SK-N-SH (cell line): ENCODE results near the gene LRRN4. TPM values are rescaled to one million over a fixed set of nuclear protein-coding genes. Genes with fewer than 3 reads are reported as not detected.

Experiments
- CTCF ChIA-PET: fragments of 300-600, 350-600 bp; formaldehyde crosslinking; extraction: SDS; loops from one replicate; lab custom pipeline; 2021; lab: Yijun Ruan, JAX
- POLR2A ChIA-PET: fragments of 350-600 bp; sonication (Branson Sonifier 250); formaldehyde crosslinking; extraction: SDS; loops from one replicate; lab custom pipeline; 2020; ENCODE audit warnings: antibody characterized with exemption, inconsistent platforms; lab: Yijun Ruan, JAX
- DNase-seq: peaks from one replicate; pipeline ENCODE4 v3.0.0; 2012
- H2AFZ ChIP-seq: fragments of 200-600 bp; sonication (generic); 2 replicates; pipeline ENCODE4 v1.8.1; 2016; ENCODE audit warnings: antibody characterized with exemption, mild to moderate bottlenecking, low read depth
- H3F3A ChIP-seq: fragments of 200-600 bp; sonication (generic); replicated peaks from 2 replicates; pipeline ENCODE3; 2016; ENCODE audit warnings: antibody characterized with exemption, mild to moderate bottlenecking; ENCODE audit not compliant: insufficient read depth
- H3K27ac ChIP-seq, 2 experiments: fragments of 200-500 bp in 1 of 2; fragments of 200-600 bp in 1 of 2; sonication (Bioruptor generic) in 1 of 2; sonication (generic), shearing (Covaris generic) in 1 of 2; 2 replicates each; pipeline versions ENCODE4 v1.5.1 to v1.6.1; 2014 to 2016; ENCODE audit warnings: low read depth in 2 of 2, inconsistent platforms in 1 of 2, low read length in 1 of 2, mild to moderate bottlenecking in 1 of 2, mixed read lengths in 1 of 2
- H3K27me3 ChIP-seq: fragments of 200-600 bp; sonication (generic), shearing (Covaris generic); 2 replicates; pipeline ENCODE4 v1.6.1; 2016; ENCODE audit warnings: mixed run types; ENCODE audit not compliant: insufficient read depth
- H3K36me3 ChIP-seq, 2 experiments: fragments of 200-500 bp in 1 of 2; fragments of 200-600 bp in 1 of 2; sonication (Bioruptor generic) in 1 of 2; sonication (generic) in 1 of 2; replicated peaks in 1 of 2; 2 replicates each; pipeline versions ENCODE3 to v1.5.1; 2014 to 2016; ENCODE audit warnings: low read length in 1 of 2, mild to moderate bottlenecking in 1 of 2; ENCODE audit not compliant: insufficient read depth in 2 of 2, control insufficient read depth in 1 of 2
- H3K4me1 ChIP-seq, 2 experiments: fragments of 200-500 bp in 1 of 2; fragments of 200-600 bp in 1 of 2; sonication (Bioruptor generic) in 1 of 2; sonication (generic), shearing (Covaris generic) in 1 of 2; 2 replicates each; pipeline versions ENCODE4 v1.5.1 to v1.6.1; 2014 to 2016; ENCODE audit warnings: low read depth in 1 of 2, low read length in 1 of 2, mixed run types in 1 of 2; ENCODE audit not compliant: insufficient read depth in 2 of 2, control insufficient read depth in 1 of 2
- H3K4me2 ChIP-seq: fragments of 200-600 bp; sonication (generic), shearing (Covaris generic); 2 replicates; pipeline ENCODE4 v1.6.1; 2017; ENCODE audit warnings: mixed run types
- H3K4me3 ChIP-seq, 2 experiments: fragments of 200-500 bp in 1 of 2; fragments of 200-600 bp in 1 of 2; sonication (Bioruptor generic) in 1 of 2; sonication (generic), shearing (Covaris generic) in 1 of 2; 2 replicates each; pipeline versions ENCODE4 v1.5.1 to v1.8.1; 2014 to 2016; ENCODE audit warnings: low read depth in 2 of 2, inconsistent platforms in 1 of 2, low read length in 1 of 2, mild to moderate bottlenecking in 1 of 2, mixed read lengths in 1 of 2, moderate library complexity in 1 of 2
- H3K79me2 ChIP-seq: fragments of 200-600 bp; sonication (generic); 2 replicates; pipeline ENCODE4 v1.8.1; 2017; ENCODE audit warnings: mild to moderate bottlenecking; ENCODE audit not compliant: insufficient read depth
- H3K9ac ChIP-seq: fragments of 200-600 bp; sonication (generic); 2 replicates; pipeline ENCODE4 v1.6.1; 2017; ENCODE audit warnings: mixed run types
- H3K9me2 ChIP-seq: fragments of 200-600 bp; sonication (generic); 2 replicates; pipeline ENCODE4 v1.6.1; 2017; ENCODE audit warnings: mixed run types
- H3K9me3 ChIP-seq: fragments of 200-600 bp; sonication (generic); 2 replicates; pipeline ENCODE4 v1.6.1; 2017; ENCODE audit warnings: mixed run types, mild to moderate bottlenecking, moderate library complexity
- H4K20me1 ChIP-seq: fragments of 200-600 bp; sonication (generic); 2 replicates; pipeline ENCODE4 v1.6.1; 2017; ENCODE audit warnings: mild to moderate bottlenecking, mixed run types; ENCODE audit not compliant: insufficient read depth
- CTCF ChIP-seq: fragments of 200-600 bp; sonication (generic); IDR thresholded peaks from 2 replicates; pipeline ENCODE4 v1.6.1; 2017; ENCODE audit warnings: antibody characterized with exemption, mild to moderate bottlenecking, moderate library complexity
- EZH2phosphoT487 ChIP-seq: fragments of 200-600 bp; sonication (generic); IDR thresholded peaks from 2 replicates; pipeline ENCODE4 v1.6.1; 2017; ENCODE audit warnings: low read depth, mixed run types, mild to moderate bottlenecking, antibody characterized with exemption, moderate library complexity, borderline replicate concordance
- GABPA ChIP-seq: IDR thresholded peaks from 2 replicates; pipeline ENCODE4 v1.4.0; 2012; ENCODE audit warnings: low read depth, mild to moderate bottlenecking
- GATA2 ChIP-seq: sonication (generic); formaldehyde crosslinking; IDR thresholded peaks from 2 replicates; pipeline ENCODE4 v1.5.0; 2020; ENCODE audit warnings: mild to moderate bottlenecking, missing genetic modification reagents
- IRF3 ChIP-seq: fragments of 150-350 bp; IDR thresholded peaks from 2 replicates; pipeline ENCODE4 v1.6.1; 2016; ENCODE audit warnings: mild to moderate bottlenecking, low read depth, low read length
- JUND ChIP-seq: IDR thresholded peaks from 2 replicates; pipeline ENCODE4 v1.4.0; 2012
- MAX ChIP-seq: IDR thresholded peaks from 2 replicates; pipeline ENCODE4 v1.4.0; 2012; ENCODE audit warnings: low read depth
- MEF2A ChIP-seq: IDR thresholded peaks from 2 replicates; pipeline ENCODE4 v1.4.0; 2012; ENCODE audit warnings: low read depth, borderline replicate concordance
- NFIC ChIP-seq: IDR thresholded peaks from 2 replicates; pipeline ENCODE4 v1.4.0; 2012; ENCODE audit warnings: borderline replicate concordance
- NRF1 ChIP-seq: IDR thresholded peaks from 2 replicates; pipeline ENCODE4 v1.6.1; 2012; ENCODE audit warnings: low read depth, mild to moderate bottlenecking, low read length
- RAD21 ChIP-seq: IDR thresholded peaks from 2 replicates; pipeline ENCODE4 v1.6.1; 2012; ENCODE audit warnings: mild to moderate bottlenecking, low read length
- RCOR1 ChIP-seq: fragments of 150-350 bp; IDR thresholded peaks from 2 replicates; pipeline ENCODE4 v1.6.1; 2017; ENCODE audit warnings: antibody characterized with exemption, low read length
- RXRA ChIP-seq: IDR thresholded peaks from 2 replicates; pipeline ENCODE4 v1.4.0; 2012; ENCODE audit warnings: low read depth, mild to moderate bottlenecking, borderline replicate concordance
- SIN3A ChIP-seq: IDR thresholded peaks from 2 replicates; pipeline ENCODE4 v1.6.1; 2012; ENCODE audit warnings: low read depth, mild to moderate bottlenecking, low read length, moderate library complexity, borderline replicate concordance
- SMC3 ChIP-seq: IDR thresholded peaks from 2 replicates; pipeline ENCODE4 v1.6.1; 2012; ENCODE audit warnings: low read depth, low read length, improper control_type of control experiment
- TAF1 ChIP-seq: IDR thresholded peaks from 2 replicates; pipeline ENCODE4 v1.6.1; 2012; ENCODE audit warnings: low read depth, mild to moderate bottlenecking, low read length, moderate library complexity, borderline replicate concordance
- TCF12 ChIP-seq: IDR thresholded peaks from 2 replicates; pipeline ENCODE4 v1.4.0; 2012
- TEAD4 ChIP-seq: IDR thresholded peaks from 2 replicates; pipeline ENCODE4 v1.4.0; 2012; ENCODE audit warnings: mild to moderate bottlenecking, borderline replicate concordance; ENCODE audit not compliant: insufficient read depth
- YY1 ChIP-seq: IDR thresholded peaks from 2 replicates; pipeline ENCODE4 v1.4.0; 2012; ENCODE audit warnings: low read depth, mild to moderate bottlenecking
- ZBTB33 ChIP-seq: IDR thresholded peaks from 2 replicates; pipeline ENCODE4 v1.4.0; 2012; ENCODE audit warnings: low read depth, borderline replicate concordance
- whole genome bisulfite sequencing: methylation state at CpG from one replicate; pipeline ENCODE4 v1.1.6; 2017; ENCODE audit warnings: low lambda C conversion rate; 5-methylcytosine and 5-hydroxymethylcytosine counted together
- polyA plus RNA-seq, 3 experiments: library from polyadenylated mRNA; depleted of rRNA; stranded (reverse); fragments of >200 nt; gene quantifications; 2 replicates each; pipeline ENCODE4 v1.2.3, GENCODE V29; 2012
- TF ChIP-seq, protein P1 (sequence below): IDR thresholded peaks from 2 replicates; pipeline ENCODE4; 2012
- TF ChIP-seq, protein P2 (sequence below): IDR thresholded peaks from 2 replicates; pipeline ENCODE4 v1.4.0; 2012; ENCODE audit warnings: low read depth, borderline replicate concordance

LRRN4 gene
- polyA plus RNA-seq, 1 of the 3 experiments (the other 2 are of a cell fraction): 0.05 TPM

- TF ChIP-seq ZBTB33 (no peak), NFIC (no peak), TAF1 (no peak), CTCF (no peak), IRF3 (no peak), GABPA (no peak), TCF12 (no peak), YY1 (no peak), NRF1 (no peak), MAX (no peak)
- TF ChIP-seq, protein P1, sequence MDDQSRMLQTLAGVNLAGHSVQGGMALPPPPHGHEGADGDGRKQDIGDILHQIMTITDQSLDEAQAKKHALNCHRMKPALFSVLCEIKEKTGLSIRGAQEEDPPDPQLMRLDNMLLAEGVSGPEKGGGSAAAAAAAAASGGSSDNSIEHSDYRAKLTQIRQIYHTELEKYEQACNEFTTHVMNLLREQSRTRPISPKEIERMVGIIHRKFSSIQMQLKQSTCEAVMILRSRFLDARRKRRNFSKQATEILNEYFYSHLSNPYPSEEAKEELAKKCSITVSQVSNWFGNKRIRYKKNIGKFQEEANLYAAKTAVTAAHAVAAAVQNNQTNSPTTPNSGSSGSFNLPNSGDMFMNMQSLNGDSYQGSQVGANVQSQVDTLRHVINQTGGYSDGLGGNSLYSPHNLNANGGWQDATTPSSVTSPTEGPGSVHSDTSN: no peak
These were observed 40.2 kb upstream of the LRRN4 start (continued) for GRCh38 chr20:6094063-6094462.

GRCh38 chr20:6091661-6092060 is 37.8 kb upstream of the LRRN4 start:
- Histone ChIP-seq H3K4me2 (no peak overlapping the region), H3K27me3 (peaks cover 4% of the 10 kb centered on the region; the same call in 1 of the 2 replicates), H4K20me1 (no peaks in the 10 kb centered on the region), H2AFZ (no peak overlapping the region), H3K4me3 (no peak overlapping the region), H3K27ac (no peak overlapping the region), H3F3A (no peaks in the 10 kb centered on the region), H3K9me3 (no peaks in the 10 kb centered on the region), H3K36me3 (no peaks in the 10 kb centered on the region), H3K9ac (no peak overlapping the region), H3K9me2 (no peaks in the 10 kb centered on the region), H3K4me1 (no peaks in the 10 kb centered on the region), H3K79me2 (no peaks in the 10 kb centered on the region)
- DNase-seq: no peak
- CTCF ChIA-PET: interaction anchor here (1.0 kb wide), 1 partner anchor 13 kb away, joined by 4 read pairs; no protein-coding TSS in a partner anchor
- TF ChIP-seq CTCF: no peak
- no peak for TF ChIP-seq GATA2
- TF ChIP-seq RAD21: no peak
- no peak for TF ChIP-seq RXRA
- no peak for TF ChIP-seq GABPA
- TF ChIP-seq EZH2phosphoT487: no peak
- TF ChIP-seq MEF2A: no peak
- TF ChIP-seq SMC3: no peak
- no peak for TF ChIP-seq TEAD4
- no peak for TF ChIP-seq NFIC
- no peak for TF ChIP-seq RCOR1
- TF ChIP-seq SIN3A: no peak
- TF ChIP-seq, protein P2, sequence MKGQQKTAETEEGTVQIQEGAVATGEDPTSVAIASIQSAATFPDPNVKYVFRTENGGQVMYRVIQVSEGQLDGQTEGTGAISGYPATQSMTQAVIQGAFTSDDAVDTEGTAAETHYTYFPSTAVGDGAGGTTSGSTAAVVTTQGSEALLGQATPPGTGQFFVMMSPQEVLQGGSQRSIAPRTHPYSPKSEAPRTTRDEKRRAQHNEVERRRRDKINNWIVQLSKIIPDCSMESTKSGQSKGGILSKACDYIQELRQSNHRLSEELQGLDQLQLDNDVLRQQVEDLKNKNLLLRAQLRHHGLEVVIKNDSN: no peak
- TF ChIP-seq TCF12: no peak
- no peak for TF ChIP-seq JUND
- POLR2A ChIA-PET: no interaction called here
- WGBS: 50% methylated on average over 8 of the region's 8 CpGs
